Measurements from ENCODE around the gene FASTK.

DNA sequence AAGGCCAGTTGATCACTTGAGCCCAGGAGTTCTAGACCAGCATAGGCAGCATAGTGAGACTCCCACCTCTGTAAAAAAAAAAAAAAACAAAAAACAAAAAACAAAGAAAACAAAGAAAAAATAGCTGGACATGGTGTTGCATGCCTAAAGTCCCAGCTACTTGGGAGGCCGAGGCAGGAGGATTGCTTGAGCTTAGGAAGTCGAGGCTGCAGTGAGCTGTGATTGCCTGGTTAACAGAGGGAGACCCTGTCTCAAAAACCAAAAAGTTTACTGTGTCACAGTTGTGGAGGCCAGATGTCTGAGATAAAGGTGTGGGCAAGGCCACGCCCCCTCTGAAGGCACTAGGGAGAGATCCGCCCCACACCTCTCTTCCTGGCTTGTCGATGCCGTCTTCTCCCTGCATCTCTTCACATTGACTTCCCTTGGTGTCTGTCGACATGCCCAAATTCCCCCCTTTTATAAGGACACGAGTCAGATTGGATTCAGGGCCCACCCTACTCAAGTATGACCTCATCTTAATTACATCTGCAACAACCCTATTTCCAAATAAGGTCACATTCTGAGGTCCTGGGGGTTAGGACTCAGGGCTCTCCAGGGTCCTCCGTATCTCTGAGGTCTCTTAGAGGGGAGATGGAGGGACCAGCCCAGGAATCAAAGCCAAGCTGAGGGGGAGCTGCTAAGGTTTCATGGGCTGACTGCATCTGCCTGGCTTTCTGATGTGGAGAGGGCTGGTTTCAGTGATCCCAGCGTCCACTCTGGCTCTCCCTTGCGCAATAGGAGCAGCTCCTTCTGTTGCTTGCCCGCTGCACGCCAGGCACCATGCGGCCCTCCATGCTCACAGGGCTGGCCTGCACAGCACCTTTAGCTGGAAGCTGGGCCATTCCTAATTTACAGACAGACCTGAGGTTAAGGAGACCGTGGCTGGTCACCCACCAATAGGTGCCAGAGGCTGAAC is 28.8 kb upstream of the FASTK start:
- TF ChIP-seq CTCF (IDR thresholded peaks at IDR 0.05 in 2 of 3, conservative IDR thresholded peaks at IDR 0.05 in 1 of 3; ENCODE audit: borderline replicate concordance in 1 of 3, insufficient read depth in 1 of 3, low read depth in 2 of 3, low read length in 2 of 3) (no peak), REST (IDR thresholded peaks at IDR 0.05; ENCODE audit: low read depth) (no peak), POLR2AphosphoS5 (IDR thresholded peaks at IDR 0.05; ENCODE audit: low read depth, low read length) (no peak), SRF (IDR thresholded peaks at IDR 0.05; ENCODE audit: low read depth) (no peak), POLR2A (IDR thresholded peaks at IDR 0.05; ENCODE audit: borderline replicate concordance, extremely low read depth, insufficient read depth, insufficient read length) (no peak), YY1 (IDR thresholded peaks at IDR 0.05; ENCODE audit: extremely low read depth, insufficient replicate concordance, low read depth, low read length) (no peak), EZH2 (IDR thresholded peaks at IDR 0.05) (no peak), JUND (IDR thresholded peaks at IDR 0.05) (no peak), CEBPB (IDR thresholded peaks at IDR 0.05; ENCODE audit: low read depth) (no peak), MAX (IDR thresholded peaks at IDR 0.05) (no peak)

All from HCT116 (cell line).